Activated naive CD4-positive, alpha-beta T cell treated with anti-CD3 and anti-CD28 coated beads for 36 hours (primary cell): ENCODE data around the gene HCCS. TPM values are rescaled to one million over a fixed set of nuclear protein-coding genes. Genes with fewer than 3 reads are reported as not detected.
A peak's percentile ranks its signal among the peaks of the same experiment; 100 is the strongest.

Experiments
- CTCF ChIA-PET: fragments of 350-600 bp; sonication (Branson Sonifier 250); formaldehyde crosslinking; loops from one replicate; lab custom pipeline; 2021; ENCODE audit warnings: antibody characterized with exemption; lab: Charles Lee
- DNase-seq: peaks from one replicate; pipeline ENCODE4 v3.0.0-alpha.2; 2020
- H3K27ac Mint-ChIP-seq: one replicate; pipeline ENCODE4 v1.8.0; 2021; ENCODE audit warnings: mild to moderate bottlenecking, mixed read lengths
- H3K27me3 Mint-ChIP-seq: one replicate; pipeline ENCODE4 v1.8.0; 2021; ENCODE audit warnings: low read depth, mixed read lengths
- H3K36me3 Mint-ChIP-seq: one replicate; pipeline ENCODE4 v1.8.0; 2021; ENCODE audit warnings: low read depth, mixed read lengths
- H3K4me1 Mint-ChIP-seq: one replicate; pipeline ENCODE4 v1.8.0; 2021; ENCODE audit warnings: low read depth, mixed read lengths
- H3K4me3 Mint-ChIP-seq: one replicate; pipeline ENCODE4 v1.8.0; 2021; ENCODE audit warnings: mild to moderate bottlenecking, moderate library complexity, mixed read lengths
- H3K9me3 Mint-ChIP-seq: one replicate; pipeline ENCODE4 v1.8.0; 2021; ENCODE audit warnings: mixed read lengths
- intact Hi-C: fragments of 100-400 bp; cut with micrococcal nuclease; formaldehyde crosslinking; loops from one replicate; pipeline ENCODE4 v1.15.1; 2023
- total RNA-seq, 2 experiments: library from RNA; stranded (reverse); gene quantifications; one replicate each; pipeline ENCODE4 v1.2.3, GENCODE V29; 2021

The HCCS gene
- total RNA-seq, 2 experiments from 2014 or later = 19.2 to 19.5 TPM

- CTCF ChIA-PET = no interaction called here
- no peaks in the 10 kb centered on the region for H3K4me1 Mint-ChIP-seq
- no peak for DNase-seq
- H3K27ac Mint-ChIP-seq = no peak overlapping the region
- no peaks in the 10 kb centered on the region for H3K9me3 Mint-ChIP-seq
- H3K27me3 Mint-ChIP-seq = no peaks in the 10 kb centered on the region
- H3K36me3 Mint-ChIP-seq = peaks cover 2% of the 10 kb centered on the region
- intact Hi-C loops = no loop called here
- H3K4me3 Mint-ChIP-seq = no peak overlapping the region
Measured at GRCh38 chrX:11129534-11130105, 18.5 kb downstream of the HCCS start.

GRCh38 chrX:11130136-11130535 is 19.0 kb downstream of the HCCS start:
- intact Hi-C loops = no loop called here
- Mint-ChIP-seq H3K4me3 (no peak overlapping the region), H3K27me3 (no peaks in the 10 kb centered on the region), H3K36me3 (peaks cover 2% of the 10 kb centered on the region), H3K4me1 (no peaks in the 10 kb centered on the region), H3K9me3 (no peaks in the 10 kb centered on the region), H3K27ac (no peak overlapping the region)
- no peak for DNase-seq
- CTCF ChIA-PET = no interaction called here

GRCh38 chrX:11131146-11131545 is 20.0 kb downstream of the HCCS start:
- CTCF ChIA-PET = no interaction called here
- no peak overlapping the region for H3K27ac Mint-ChIP-seq
- H3K36me3 Mint-ChIP-seq = peaks cover 2% of the 10 kb centered on the region
- no peak for DNase-seq
- no peaks in the 10 kb centered on the region for H3K4me1 Mint-ChIP-seq
- intact Hi-C loops = no loop called here
- H3K27me3 Mint-ChIP-seq = no peaks in the 10 kb centered on the region
- no peak overlapping the region for H3K4me3 Mint-ChIP-seq
- no peaks in the 10 kb centered on the region for H3K9me3 Mint-ChIP-seq

DNA sequence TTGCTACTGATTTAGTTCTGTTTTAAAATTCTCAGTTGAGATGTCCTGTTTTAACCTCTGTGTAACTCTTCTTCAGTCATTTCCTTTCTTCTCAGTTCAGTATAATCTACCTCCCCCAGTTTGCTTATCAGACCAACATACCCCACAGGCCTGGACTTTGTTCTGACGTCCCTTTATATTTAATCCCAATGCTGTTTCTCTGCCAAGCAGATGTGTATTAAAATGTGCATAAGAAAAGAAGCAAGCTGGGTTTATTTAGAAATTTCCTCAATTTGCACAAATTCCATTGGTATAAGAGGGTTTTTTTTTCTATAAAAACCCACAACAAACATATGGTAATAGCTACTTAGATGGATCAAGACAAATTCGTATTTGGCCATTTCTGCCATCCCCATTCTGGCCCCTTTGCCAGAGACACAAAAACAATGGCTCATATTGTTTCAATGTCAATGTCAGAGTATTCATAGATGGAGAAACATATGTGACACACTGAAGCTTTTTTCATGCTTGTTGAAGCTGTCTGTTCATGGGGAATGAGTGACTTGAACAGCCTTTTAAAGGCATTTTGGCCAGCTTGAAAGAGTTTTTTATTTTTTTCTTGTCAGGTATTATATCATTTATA is 24.5 kb downstream of the HCCS start:
- CTCF ChIA-PET = interaction anchor here (0.6 to 2.9 kb wide), 5 partner anchors 27 to 946 kb away, joined by 3 to 16 read pairs (median 3); no protein-coding TSS in a partner anchor
- intact Hi-C loops = loop anchor here (2.0 to 5.0 kb wide), 2 partner anchors 413 to 518 kb away; no protein-coding TSS in a partner anchor
- Mint-ChIP-seq H3K27me3 (peaks cover 5% of the 10 kb centered on the region), H3K4me3 (no peak overlapping the region), H3K9me3 (no peaks in the 10 kb centered on the region), H3K4me1 (peaks cover 2% of the 10 kb centered on the region), H3K36me3 (peaks cover 2% of the 10 kb centered on the region), H3K27ac (no peak overlapping the region)
- DNase-seq = no peak

DNA sequence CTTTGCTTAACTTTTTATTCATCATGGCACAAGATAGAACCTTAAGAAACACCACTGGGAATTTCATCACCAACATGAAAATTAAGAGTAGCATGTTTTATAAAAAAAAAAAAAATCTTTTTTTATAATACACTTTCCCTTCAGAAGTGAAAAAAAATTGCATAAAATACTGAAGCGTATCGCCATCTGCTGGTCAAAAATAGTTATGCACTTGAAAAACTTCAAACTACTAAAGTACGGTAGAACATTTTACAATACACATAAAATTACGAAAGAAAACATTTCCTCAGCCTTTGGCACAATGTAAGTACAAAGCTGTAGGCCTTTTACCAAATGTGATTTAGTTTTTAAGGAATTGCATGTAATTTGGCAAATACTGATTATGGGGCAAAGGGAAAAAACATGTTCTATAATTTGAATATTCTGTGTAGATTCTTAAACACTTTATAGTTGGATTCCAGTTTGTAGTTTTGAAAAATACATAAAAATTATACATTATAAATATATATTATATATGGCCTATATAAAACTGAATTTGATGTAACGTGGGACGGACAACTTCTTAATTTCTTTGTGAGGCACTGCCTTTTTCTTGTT is 26.5 kb downstream of the HCCS start:
- intact Hi-C loops = loop anchor here (1.0 to 5.0 kb wide), 3 partner anchors 415 to 948 kb away; no protein-coding TSS in a partner anchor
- H3K4me3 Mint-ChIP-seq = no peak overlapping the region
- no peaks in the 10 kb centered on the region for H3K9me3 Mint-ChIP-seq
- peaks cover 5% of the 10 kb centered on the region for H3K27me3 Mint-ChIP-seq
- no peaks in the 10 kb centered on the region for H3K36me3 Mint-ChIP-seq
- CTCF ChIA-PET = interaction anchor here (0.5 to 2.9 kb wide), 8 partner anchors 15 to 951 kb away, joined by 3 to 16 read pairs (median 4); no protein-coding TSS in a partner anchor
- no peak overlapping the region for H3K27ac Mint-ChIP-seq
- DNase-seq = no peak
- H3K4me1 Mint-ChIP-seq = peaks cover 2% of the 10 kb centered on the region

DNA sequence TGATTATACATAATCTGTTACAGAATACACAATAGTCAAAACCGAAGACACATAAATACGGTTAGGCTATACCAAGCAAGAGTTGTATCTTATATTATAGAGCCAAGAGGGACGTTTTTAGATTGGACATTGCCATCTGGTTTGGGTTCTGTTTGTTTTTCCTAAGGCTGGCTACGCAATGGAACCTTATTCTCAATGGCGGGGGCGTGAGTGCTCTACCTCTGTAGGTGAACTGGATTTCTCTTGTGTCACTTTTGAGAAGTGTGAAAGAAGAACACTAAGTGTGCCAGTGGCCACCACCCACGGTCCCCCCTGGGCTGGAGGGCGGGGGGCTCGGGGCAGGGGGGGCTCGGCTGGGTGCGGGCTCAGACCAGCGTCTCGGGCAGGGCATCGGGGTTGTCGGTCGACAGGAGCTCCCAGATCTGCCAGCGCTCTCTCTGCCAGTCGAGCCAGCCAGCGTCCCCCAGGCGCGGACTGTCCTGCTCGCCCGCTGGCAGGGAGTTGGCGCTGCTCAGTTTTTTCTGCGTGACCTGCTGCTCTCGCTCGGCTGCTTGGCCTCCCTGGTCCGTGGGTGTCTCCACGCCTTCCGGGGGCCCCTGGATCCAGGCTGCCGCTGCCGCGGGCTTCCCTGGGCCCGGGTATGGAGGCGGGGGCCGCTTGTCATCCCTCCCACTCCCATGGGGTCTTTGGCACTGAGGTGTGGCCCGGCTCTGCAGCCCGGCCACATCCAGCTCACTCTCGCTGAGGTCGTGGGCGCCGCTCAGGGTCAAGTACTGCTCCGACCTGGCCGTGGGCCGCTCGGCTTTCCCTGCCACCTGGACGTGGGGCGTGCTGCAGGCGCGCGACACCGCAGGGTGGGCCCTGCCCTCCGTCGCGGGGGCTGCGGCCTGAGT is 27.6 kb downstream of the HCCS start:
- peaks cover 5% of the 10 kb centered on the region for H3K27me3 Mint-ChIP-seq
- CTCF ChIA-PET = interaction anchor here (0.6 kb wide), 1 partner anchor 16 kb away, joined by 3 read pairs; no protein-coding TSS in a partner anchor
- intact Hi-C loops = loop anchor here (5.0 kb wide), 1 partner anchor 521 kb away; no protein-coding TSS in a partner anchor
- H3K9me3 Mint-ChIP-seq = no peaks in the 10 kb centered on the region
- H3K36me3 Mint-ChIP-seq = no peaks in the 10 kb centered on the region
- peaks cover 2% of the 10 kb centered on the region for H3K4me1 Mint-ChIP-seq
- no peak for DNase-seq
- H3K27ac Mint-ChIP-seq = no peak overlapping the region
- H3K4me3 Mint-ChIP-seq = no peak overlapping the region

DNA sequence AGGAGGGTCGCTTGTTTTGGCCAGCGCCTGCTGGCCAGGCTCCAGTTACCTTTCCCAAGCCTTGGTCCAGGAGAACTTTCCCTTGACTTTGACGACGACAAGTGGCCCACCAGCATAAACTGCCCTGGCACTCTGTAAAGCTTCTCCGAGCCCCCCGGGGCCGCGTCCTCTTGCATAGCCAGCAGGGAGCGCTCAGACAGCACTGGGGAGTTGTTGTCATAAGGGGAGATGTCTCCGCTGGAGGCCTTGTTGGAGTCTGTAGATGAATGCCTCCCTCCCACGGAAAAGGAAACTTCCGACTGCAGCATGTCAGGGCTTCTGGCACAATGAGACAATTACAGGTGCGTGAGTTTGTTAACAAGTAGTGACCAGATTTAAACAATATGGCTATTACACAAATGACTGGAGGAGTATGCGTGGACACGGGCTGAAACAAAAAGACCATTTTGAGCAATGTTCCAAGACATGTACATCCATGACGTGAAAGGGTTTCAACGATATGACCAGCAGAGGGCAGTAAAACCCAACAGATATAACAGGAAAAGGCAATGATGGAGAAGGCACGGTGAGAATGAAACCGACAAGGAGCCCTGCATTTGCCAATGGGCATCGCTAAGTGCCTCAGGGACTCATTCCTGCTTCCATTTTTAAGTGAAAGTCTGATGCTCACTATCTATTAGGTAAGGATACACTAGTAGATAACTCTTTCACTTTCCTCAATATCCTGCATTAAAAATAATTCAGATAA is 33.0 kb downstream of the HCCS start:
- peaks cover 5% of the 10 kb centered on the region for H3K27me3 Mint-ChIP-seq
- CTCF ChIA-PET = no interaction called here
- H3K4me3 Mint-ChIP-seq = no peak overlapping the region
- peaks cover 2% of the 10 kb centered on the region for H3K4me1 Mint-ChIP-seq
- H3K9me3 Mint-ChIP-seq = no peaks in the 10 kb centered on the region
- DNase-seq = peak; percentile 66
- no peak overlapping the region for H3K27ac Mint-ChIP-seq
- intact Hi-C loops = loop anchor here (1.0 to 10.0 kb wide), 6 partner anchors 238 to 1631 kb away; no protein-coding TSS in a partner anchor
- no peaks in the 10 kb centered on the region for H3K36me3 Mint-ChIP-seq

- intact Hi-C loops = loop anchor here (10.0 kb wide), 1 partner anchor 1628 kb away; no protein-coding TSS in a partner anchor
- Mint-ChIP-seq H3K36me3 (no peaks in the 10 kb centered on the region), H3K27ac (no peak overlapping the region), H3K4me3 (no peak overlapping the region), H3K27me3 (peaks cover 2% of the 10 kb centered on the region), H3K4me1 (peaks cover 2% of the 10 kb centered on the region), H3K9me3 (no peaks in the 10 kb centered on the region)
- CTCF ChIA-PET = no interaction called here
- DNase-seq = no peak
Measured at GRCh38 chrX:11146411-11146810, 35.3 kb downstream of the HCCS start.

GRCh38 chrX:11148401-11148800 is 37.3 kb downstream of the HCCS start:
- intact Hi-C loops = loop anchor here (10.0 kb wide), 1 partner anchor 1626 kb away; no protein-coding TSS in a partner anchor
- Mint-ChIP-seq H3K4me1 (peaks cover 2% of the 10 kb centered on the region), H3K27me3 (peaks cover 2% of the 10 kb centered on the region), H3K9me3 (no peaks in the 10 kb centered on the region), H3K36me3 (no peaks in the 10 kb centered on the region), H3K4me3 (no peak overlapping the region), H3K27ac (no peak overlapping the region)
- CTCF ChIA-PET = no interaction called here
- no peak for DNase-seq

DNA sequence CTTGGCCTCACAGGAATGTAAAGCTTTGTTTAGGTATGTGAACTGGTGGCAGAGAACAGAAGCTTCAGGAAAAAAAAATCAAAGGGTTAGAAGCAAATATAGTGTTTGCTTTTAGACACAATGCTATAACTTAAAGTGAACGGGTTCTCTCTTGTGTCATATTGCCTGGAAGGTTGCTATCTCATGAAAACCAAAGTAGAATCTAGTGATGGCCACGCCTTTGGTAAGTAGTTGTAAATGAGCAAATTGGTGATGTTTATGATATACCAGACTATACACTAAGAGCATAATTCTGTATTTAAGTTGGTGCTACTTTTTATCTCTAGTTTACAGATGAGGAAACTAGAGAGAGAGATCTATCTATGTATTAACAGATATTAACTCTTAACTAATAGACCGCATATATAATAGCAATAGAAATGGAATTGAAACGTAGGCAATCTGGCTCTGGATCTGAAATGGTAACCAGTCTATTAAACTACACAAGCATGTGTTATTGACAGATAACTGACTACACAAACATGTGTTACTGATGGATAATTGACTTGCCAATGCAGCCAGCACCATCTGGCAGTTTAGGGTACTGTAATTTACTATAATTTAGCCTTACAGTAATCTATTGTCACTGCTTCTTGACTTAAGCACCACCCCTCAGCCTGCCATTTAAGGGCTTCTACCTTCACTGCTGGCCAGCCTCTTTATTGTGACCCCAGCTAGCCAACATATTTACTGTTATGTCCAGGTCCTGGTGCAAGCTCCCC is 40.8 kb downstream of the HCCS start:
- no peaks in the 10 kb centered on the region for H3K9me3 Mint-ChIP-seq
- CTCF ChIA-PET = no interaction called here
- no peaks in the 10 kb centered on the region for H3K4me1 Mint-ChIP-seq
- intact Hi-C loops = no loop called here
- H3K27me3 Mint-ChIP-seq = no peaks in the 10 kb centered on the region
- no peak overlapping the region for H3K4me3 Mint-ChIP-seq
- no peak for DNase-seq
- H3K36me3 Mint-ChIP-seq = no peaks in the 10 kb centered on the region
- no peak overlapping the region for H3K27ac Mint-ChIP-seq

GRCh38 chrX:11159149-11159548 is 48.0 kb downstream of the HCCS start:
- H3K36me3 Mint-ChIP-seq = no peaks in the 10 kb centered on the region

More at GRCh38 chrX:11159149-11159548, 48.0 kb downstream of the HCCS start:
- no peaks in the 10 kb centered on the region for H3K27me3 Mint-ChIP-seq
- intact Hi-C loops = no loop called here
- DNase-seq = no peak
- no peaks in the 10 kb centered on the region for H3K4me1 Mint-ChIP-seq
- H3K4me3 Mint-ChIP-seq = no peak overlapping the region
- CTCF ChIA-PET = no interaction called here
- H3K9me3 Mint-ChIP-seq = no peaks in the 10 kb centered on the region
- no peak overlapping the region for H3K27ac Mint-ChIP-seq
